ENCODE results near the gene SCARB1. TPM values are rescaled to one million over a fixed set of nuclear protein-coding genes. Genes with fewer than 3 reads are reported as not detected.

Gene SCARB1
- total and polyA plus RNA-seq, 9 of the 15 experiments (the other 6 are each of a cell fraction or from before 2014, with no cell fraction given) = 0.56 to 157 (median 52.8) TPM

DNA sequence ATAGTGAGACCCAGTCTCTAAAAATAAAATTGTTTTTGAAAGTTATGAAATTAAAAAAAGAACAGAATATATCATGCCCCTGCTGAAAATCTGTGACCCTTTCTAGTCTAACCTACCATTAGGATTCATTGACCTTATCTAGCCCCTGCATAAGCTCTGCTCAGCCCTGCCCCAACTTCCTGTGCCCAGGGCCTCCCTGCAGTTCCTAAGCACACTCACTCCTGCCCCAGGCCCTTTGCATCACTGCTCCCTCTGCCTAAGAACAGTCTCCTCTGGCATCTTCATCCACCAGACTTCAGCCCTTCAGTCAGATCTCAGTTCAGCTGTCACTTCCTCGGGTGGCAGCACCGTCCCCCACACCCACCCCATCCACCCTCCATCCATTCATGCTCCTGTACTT lies 55.4 kb downstream of the SCARB1 start:
- ATAC-seq (no peak), FAIRE-seq (no peak), DNase-seq (ENCODE audit: extremely low read depth in 1 of 4, low spot score in 3 of 4) (peak in 2 of 4 experiments; percentile 27 to 30)
- intact Hi-C loops (cut with micrococcal nuclease) = no loop called here
- in situ Hi-C loops (cut with MboI) = no loop called here
- CTCF ChIA-PET (ENCODE audit: low intra/inter-chr PET ratio) = no interaction called here
- Histone ChIP-seq H3K9me1 (ENCODE audit: control insufficient read depth, insufficient read depth, low read length) (peaks cover 4% of the 10 kb centered on the region), H2AFZ (ENCODE audit: low read depth, low read length) (no peak overlapping the region), H3K9ac (ENCODE audit: insufficient read depth in 1 of 2, low read depth in 2 of 2, low read length in 2 of 2) (peak overlapping the region in 1 of 2 experiments; percentile 70; a peak in 1 of 4 replicates), H3K4me3 (no peak overlapping the region), H3K27ac (ENCODE audit: extremely low read depth, low read depth, low read length) (no peak overlapping the region), H3K9me3 (replicated peaks; ENCODE audit: control insufficient read depth, insufficient read depth, low read depth, low read length) (no peaks in the 10 kb centered on the region), H3K4me1 (replicated peaks in 1 of 2; ENCODE audit: control insufficient read depth in 2 of 2, insufficient read depth in 2 of 2, low read length in 2 of 2) (peaks cover 8 to 31% of the 10 kb centered on the region in 2 experiments; a peak in 4 of 5 replicates), H4K20me1 (replicated peaks; ENCODE audit: control insufficient read depth, insufficient read depth, low read length) (peaks cover 8% of the 10 kb centered on the region; the same call in 1 of the 2 replicates), H3K27me3 (ENCODE audit: control insufficient read depth in 2 of 2, insufficient read depth in 2 of 2, low read length in 2 of 2) (no peaks in the 10 kb centered on the region; a peak in 1 of 5 replicates), H3K79me2 (ENCODE audit: control insufficient read depth, insufficient read depth, low read length) (peaks cover 5% of the 10 kb centered on the region; the same call in 1 of the 3 replicates), H3K4me2 (ENCODE audit: insufficient read depth, low read length) (no peak overlapping the region), H3K36me3 (ENCODE audit: control insufficient read depth, insufficient read depth, low read length) (peaks cover 90% of the 10 kb centered on the region)
- POLR2A ChIA-PET = no interaction called here
- BruUV-seq (replicated peaks) = no TSS peak
- 90% methylated on average over 2 of the region's 2 CpGs for WGBS (ENCODE audit: insufficient coverage, low coverage, missing lambda C conversion rate)
- no peak for TF ChIP-seq ZBTB8A (IDR thresholded peaks at IDR 0.05; ENCODE audit: partially characterized antibody)
- TF ChIP-seq RCOR1 (IDR thresholded peaks at IDR 0.05; ENCODE audit: borderline replicate concordance in 1 of 2, low read depth in 2 of 2, low read length in 2 of 2) = peak in 1 of 2 experiments; percentile 25; a peak in 1 of 4 replicates
- TF ChIP-seq BCOR (IDR thresholded peaks at IDR 0.05) = 0 out of 2 replicates have a peak, but pooled peaks have one; percentile 49
- TF ChIP-seq SMARCA5 (IDR thresholded peaks at IDR 0.05) = 0 out of 2 replicates have a peak, but pooled peaks have one; percentile 59
- peak; percentile 56 for TF ChIP-seq RBM25 (IDR thresholded peaks at IDR 0.05; ENCODE audit: low read depth, low read length, severe bottlenecking)
